Keratinocyte (primary cell): ENCODE measurements around the gene SRGAP3. TPM values are rescaled to one million over a fixed set of nuclear protein-coding genes. Genes with fewer than 3 reads are reported as not detected.

Experiments
- DNase-seq: peaks from one replicate; pipeline ENCODE4 v3.0.0-alpha.2; 2011; ENCODE audit warnings: low read depth, missing footprints, low spot score
- FAIRE-seq: peaks from 2 replicates; lab custom pipeline; 2011; peaks lifted over from hg19 to GRCh38; lab: Jason Lieb, UNC
- H2AFZ ChIP-seq: 2 replicates; pipeline ENCODE4 v1.6.0; 2012; ENCODE audit warnings: low read length, control low read depth, inconsistent platforms; ENCODE audit not compliant: control insufficient read depth
- H3K27ac ChIP-seq: 2 replicates; pipeline ENCODE4 v1.5.1; 2011; ENCODE audit warnings: low read length; ENCODE audit not compliant: control insufficient read depth, insufficient read depth
- H3K27me3 ChIP-seq: 3 replicates; pipeline ENCODE4 v1.6.0; 2011; ENCODE audit warnings: low read length; ENCODE audit not compliant: control insufficient read depth, insufficient read depth; ENCODE audit errors: extremely low read depth
- H3K36me3 ChIP-seq, 2 experiments: 2 replicates in 1 of 2; 3 replicates in 1 of 2; pipeline ENCODE4 v1.5.1; 2011; ENCODE audit warnings: low read length in 2 of 2, mild to moderate bottlenecking in 1 of 2; ENCODE audit not compliant: control insufficient read depth in 2 of 2, insufficient read depth in 2 of 2; ENCODE audit errors: extremely low read depth in 1 of 2
- H3K4me1 ChIP-seq: 3 replicates; pipeline ENCODE4 v1.5.1; 2011; ENCODE audit warnings: low read length; ENCODE audit not compliant: control insufficient read depth, insufficient read depth; ENCODE audit errors: extremely low read depth
- H3K4me2 ChIP-seq: 3 replicates; pipeline ENCODE4 v1.6.0; 2011; ENCODE audit warnings: low read depth, low read length; ENCODE audit not compliant: control insufficient read depth, insufficient read depth; ENCODE audit errors: extremely low read depth
- H3K4me3 ChIP-seq, 3 experiments: fragments of 200-600 bp in 1 of 3; sonication (generic) in 1 of 3; 2 replicates in 2 of 3; 3 replicates in 1 of 3; pipeline ENCODE4 v1.5.1; 2011 to 2016; ENCODE audit warnings: low read length in 3 of 3, mild to moderate bottlenecking in 3 of 3, control low read depth in 2 of 3, inconsistent platforms in 1 of 3, low read depth in 1 of 3, mixed read lengths in 1 of 3, mixed run types in 1 of 3, moderate library complexity in 1 of 3; ENCODE audit not compliant: control insufficient read depth in 2 of 3, insufficient read depth in 2 of 3; ENCODE audit errors: extremely low read depth in 1 of 3
- H3K79me2 ChIP-seq: 2 replicates; pipeline ENCODE4 v1.6.0; 2012; ENCODE audit warnings: low read length; ENCODE audit not compliant: control insufficient read depth, insufficient read depth
- H3K9ac ChIP-seq: 3 replicates; pipeline ENCODE4 v1.6.0; 2011; ENCODE audit warnings: low read length; ENCODE audit not compliant: control insufficient read depth, insufficient read depth; ENCODE audit errors: extremely low read depth
- H3K9me1 ChIP-seq: 3 replicates; pipeline ENCODE4 v1.6.0; 2011; ENCODE audit warnings: low read length; ENCODE audit not compliant: control insufficient read depth, insufficient read depth; ENCODE audit errors: extremely low read depth
- H3K9me3 ChIP-seq: 2 replicates; pipeline ENCODE4 v1.5.1; 2012; ENCODE audit warnings: low read depth, low read length; ENCODE audit not compliant: control insufficient read depth
- H4K20me1 ChIP-seq: 3 replicates; pipeline ENCODE4 v1.6.0; 2011; ENCODE audit warnings: low read length; ENCODE audit not compliant: control insufficient read depth, insufficient read depth; ENCODE audit errors: extremely low read depth
- CTCF ChIP-seq, 3 experiments: IDR thresholded peaks in 1 of 3; conservative IDR thresholded peaks in 1 of 3; optimal IDR thresholded peaks in 1 of 3; 2 replicates in 2 of 3; 3 replicates in 1 of 3; pipeline versions ENCODE3 to v1.5.1; 2011; ENCODE audit warnings: low read length in 3 of 3, mild to moderate bottlenecking in 3 of 3, moderate library complexity in 2 of 3, control low read depth in 1 of 3, inconsistent platforms in 1 of 3; ENCODE audit not compliant: insufficient read depth in 2 of 3; ENCODE audit errors: extremely low read depth in 1 of 3
- EZH2 ChIP-seq: IDR thresholded peaks from one replicate; pipeline ENCODE4 v1.6.1; 2012; ENCODE audit warnings: inconsistent platforms, mild to moderate bottlenecking, low read length, moderate library complexity
- dilution Hi-C: fragments of 300-500 bp; cut with MboI; formaldehyde crosslinking; loops from one replicate; pipeline ENCODE4 v1.7.0; 2020; ENCODE audit warnings: low sequenced_read_pairs; ENCODE audit not compliant: extremely low pct_ligation_motif_present
- polyA plus RNA-seq, 5 experiments: library from polyadenylated mRNA; depleted of rRNA in 3 of 5; stranded (reverse) in 3 of 5; stranded (forward) in 1 of 5; unstranded in 1 of 5; fragments of >200 nt; gene quantifications; 1 replicate in 1 of 5; 2 replicates in 3 of 5; 3 replicates in 1 of 5; pipeline versions ENCODE4 v1.2.1 to v1.2.3, GENCODE V29; 2011 to 2012; ENCODE audit warnings: missing spikeins in 2 of 5, low read depth in 1 of 5, low replicate concordance in 1 of 5

The SRGAP3 gene
- polyA plus RNA-seq, 1 donor (not counting 4 experiments of a cell fraction or from before 2014, with no cell fraction given) = 7.2 TPM

- dilution Hi-C loops = no loop called here
- no peaks in the 10 kb centered on the region for H3K4me1 ChIP-seq
- H3K9ac ChIP-seq = no peak overlapping the region
- no peak for FAIRE-seq
- no peaks in the 10 kb centered on the region for H3K9me1 ChIP-seq
- peaks cover 4 to 7% of the 10 kb centered on the region in 2 experiments for H3K36me3 ChIP-seq
- no peak overlapping the region for H2AFZ ChIP-seq
- H3K4me3 ChIP-seq = no peak overlapping the region
- no peak overlapping the region for H3K4me2 ChIP-seq
- no peaks in the 10 kb centered on the region for H3K79me2 ChIP-seq
- H3K27ac ChIP-seq = no peak overlapping the region
- no peaks in the 10 kb centered on the region for H3K9me3 ChIP-seq
- DNase-seq = no peak
- H4K20me1 ChIP-seq = no peaks in the 10 kb centered on the region
- no peaks in the 10 kb centered on the region for H3K27me3 ChIP-seq
- TF ChIP-seq CTCF (optimal IDR thresholded peaks at IDR 0.05 in 1 of 3, IDR thresholded peaks at IDR 0.05 in 1 of 3, conservative IDR thresholded peaks at IDR 0.05 in 1 of 3; ENCODE audit: extremely low read depth in 1 of 3, insufficient read depth in 2 of 3, low read length in 3 of 3) (no peak), EZH2 (no peak)
Observed at GRCh38 chr3:9118222-9118621, 131.2 kb downstream of the SRGAP3 start.

- no peak for TF ChIP-seq EZH2
- Histone ChIP-seq H3K4me2 (no peak overlapping the region), H3K9me1 (no peaks in the 10 kb centered on the region), H3K79me2 (no peaks in the 10 kb centered on the region), H3K27ac (no peak overlapping the region), H3K36me3 (peaks cover 3 to 4% of the 10 kb centered on the region in 2 experiments), H3K9ac (no peak overlapping the region), H3K4me1 (no peaks in the 10 kb centered on the region), H2AFZ (no peak overlapping the region), H3K4me3 (no peak overlapping the region), H4K20me1 (no peaks in the 10 kb centered on the region), H3K9me3 (no peaks in the 10 kb centered on the region), H3K27me3 (no peaks in the 10 kb centered on the region)
- dilution Hi-C loops = no loop called here
- FAIRE-seq = no peak
- DNase-seq = no peak
Observed at GRCh38 chr3:9117220-9117619, 132.2 kb downstream of the SRGAP3 start.

- Histone ChIP-seq H3K36me3 (peaks cover 0 to 3% of the 10 kb centered on the region in 2 experiments), H3K27ac (no peak overlapping the region), H3K4me1 (no peaks in the 10 kb centered on the region), H4K20me1 (no peaks in the 10 kb centered on the region), H3K9ac (no peak overlapping the region), H3K4me3 (no peak overlapping the region), H2AFZ (no peak overlapping the region), H3K4me2 (no peak overlapping the region), H3K27me3 (no peaks in the 10 kb centered on the region), H3K79me2 (no peaks in the 10 kb centered on the region), H3K9me1 (no peaks in the 10 kb centered on the region), H3K9me3 (no peaks in the 10 kb centered on the region)
- dilution Hi-C loops = no loop called here
- DNase-seq = no peak
- FAIRE-seq = no peak
- TF ChIP-seq EZH2 (no peak), CTCF (optimal IDR thresholded peaks at IDR 0.05 in 1 of 3, IDR thresholded peaks at IDR 0.05 in 1 of 3, conservative IDR thresholded peaks at IDR 0.05 in 1 of 3; ENCODE audit: extremely low read depth in 1 of 3, insufficient read depth in 2 of 3, low read length in 3 of 3) (no peak)
Observed at GRCh38 chr3:9116336-9116735, 133.1 kb downstream of the SRGAP3 start.
